WI38 (cell line): ENCODE measurements around the gene GALNTL6.
"Not testable (repeated sequence)": the region's sequence is repeated elsewhere in the genome, so short reads cannot be mapped to it uniquely, and the experiment has no call there.

Experiments
- H3K4me3 ChIP-seq: 2 replicates; pipeline ENCODE4 v1.5.1; 2011; ENCODE audit warnings: low read depth, mild to moderate bottlenecking, control low read depth, low read length
- CTCF ChIP-seq: IDR thresholded peaks from 2 replicates; pipeline ENCODE4 v1.5.1; 2012; ENCODE audit warnings: low read depth, mild to moderate bottlenecking, control low read depth, low read length

The GALNTL6 gene

DNA sequence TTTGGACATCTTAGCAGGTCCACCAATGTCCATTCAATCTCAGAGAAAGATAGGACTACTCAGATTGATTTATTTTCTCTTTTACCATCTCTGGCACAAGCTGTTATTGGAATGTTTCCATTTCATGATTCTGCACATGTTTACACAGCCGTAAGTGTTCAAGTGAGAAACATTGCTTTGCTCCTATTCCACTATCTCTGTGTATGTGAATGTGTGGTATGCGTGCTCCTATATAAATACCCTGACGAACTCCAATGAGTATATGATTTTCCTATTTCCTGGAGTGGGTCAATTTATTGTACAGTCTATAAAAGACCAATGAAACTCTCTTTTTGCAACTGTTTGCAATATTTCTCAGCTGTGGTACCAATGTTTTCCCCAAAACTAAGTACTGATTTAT lies 1134.4 kb downstream of the GALNTL6 start:
- no peak for TF ChIP-seq CTCF
- no peak overlapping the region for H3K4me3 ChIP-seq

DNA sequence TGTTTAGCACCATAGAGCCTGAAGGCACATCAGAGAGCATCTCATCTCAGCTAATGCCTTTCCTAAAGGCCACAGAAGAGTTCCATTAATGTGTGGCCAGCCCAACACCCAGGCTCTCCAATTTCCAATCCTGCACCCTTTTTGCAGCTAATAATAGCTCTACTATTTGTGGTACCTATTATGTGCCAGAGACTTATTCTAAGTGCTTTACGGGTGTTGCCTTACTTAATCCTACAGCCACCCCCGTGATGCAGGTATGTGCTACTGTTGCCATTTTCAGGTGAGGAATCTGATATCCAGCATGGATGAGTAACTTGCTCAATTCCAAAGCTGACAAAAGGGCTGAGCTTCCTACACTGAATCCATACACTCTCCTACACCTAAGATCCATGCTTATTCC lies 1137.8 kb downstream of the GALNTL6 start:
- TF ChIP-seq CTCF, result no peak
- no peak overlapping the region for H3K4me3 ChIP-seq

DNA sequence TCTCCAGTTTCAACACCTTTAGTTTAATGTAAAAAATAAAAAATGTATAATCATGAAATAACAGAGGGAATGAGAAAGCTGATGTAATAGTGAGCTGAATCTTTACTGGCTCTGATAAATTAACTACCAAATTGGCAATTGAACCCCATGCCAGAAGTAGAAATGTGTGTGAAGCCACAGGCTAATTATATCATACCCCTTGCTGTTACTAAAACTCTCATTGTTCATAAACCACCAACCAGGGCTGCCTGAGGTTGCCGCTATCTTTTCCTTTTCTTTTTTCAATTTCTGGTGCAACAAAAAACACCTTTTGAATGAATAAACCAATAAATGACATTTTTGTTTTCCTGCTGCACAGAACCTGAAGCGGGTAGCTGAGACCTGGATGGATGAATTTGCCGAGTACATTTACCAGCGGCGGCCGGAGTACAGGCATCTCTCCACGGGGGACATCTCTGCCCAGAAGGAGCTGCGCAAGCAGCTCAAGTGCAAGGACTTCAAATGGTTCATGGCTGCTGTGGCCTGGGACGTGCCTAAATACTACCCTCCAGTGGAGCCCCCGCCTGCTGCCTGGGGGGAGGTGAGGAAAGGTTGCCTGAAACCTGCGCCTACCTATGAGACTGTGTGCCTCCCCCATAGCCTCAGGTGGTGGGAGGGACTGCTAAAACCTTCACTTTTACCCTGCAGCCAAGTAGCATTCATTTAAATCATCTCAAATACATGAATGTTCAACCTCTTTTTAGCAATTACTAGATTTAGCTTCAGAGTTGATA lies 1138.7 kb downstream of the GALNTL6 start:
- TF ChIP-seq CTCF, result no peak
- no peak overlapping the region for H3K4me3 ChIP-seq

- TF ChIP-seq CTCF, result no peak
- no peak overlapping the region for H3K4me3 ChIP-seq
Measured at GRCh38 chr4:172953896-172954568, 1140.8 kb downstream of the GALNTL6 start.

DNA sequence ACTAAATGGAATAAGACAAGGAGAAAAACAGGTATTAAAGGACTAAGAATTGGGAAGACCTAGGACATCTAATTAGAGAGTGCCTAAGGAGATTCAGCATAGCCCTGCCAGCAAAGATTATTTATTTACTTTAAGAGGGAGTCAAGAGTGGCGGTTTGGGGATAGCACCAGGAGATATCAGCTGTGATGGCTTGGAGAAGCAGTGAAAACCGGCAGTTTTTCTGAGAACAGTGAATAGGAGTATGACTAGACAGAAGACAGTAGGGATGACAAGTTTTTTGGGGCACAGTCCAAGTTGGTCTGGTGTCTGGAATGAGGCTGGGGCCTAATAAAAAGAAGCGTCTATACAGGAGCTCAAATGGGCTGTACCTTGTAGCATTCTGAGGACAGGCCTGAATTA lies 1143.1 kb downstream of the GALNTL6 start:
- H3K4me3 ChIP-seq, result not testable (repeated sequence)

- H3K4me3 ChIP-seq, result no peak overlapping the region
- TF ChIP-seq CTCF, result no peak
Measured at GRCh38 chr4:172957216-172957615, 1144.0 kb downstream of the GALNTL6 start.

- no peak overlapping the region for H3K4me3 ChIP-seq
- no peak for TF ChIP-seq CTCF
Measured at GRCh38 chr4:172962564-172963353, 1149.6 kb downstream of the GALNTL6 start.
